Measurements from ENCODE around the gene MEAK7.

DNA sequence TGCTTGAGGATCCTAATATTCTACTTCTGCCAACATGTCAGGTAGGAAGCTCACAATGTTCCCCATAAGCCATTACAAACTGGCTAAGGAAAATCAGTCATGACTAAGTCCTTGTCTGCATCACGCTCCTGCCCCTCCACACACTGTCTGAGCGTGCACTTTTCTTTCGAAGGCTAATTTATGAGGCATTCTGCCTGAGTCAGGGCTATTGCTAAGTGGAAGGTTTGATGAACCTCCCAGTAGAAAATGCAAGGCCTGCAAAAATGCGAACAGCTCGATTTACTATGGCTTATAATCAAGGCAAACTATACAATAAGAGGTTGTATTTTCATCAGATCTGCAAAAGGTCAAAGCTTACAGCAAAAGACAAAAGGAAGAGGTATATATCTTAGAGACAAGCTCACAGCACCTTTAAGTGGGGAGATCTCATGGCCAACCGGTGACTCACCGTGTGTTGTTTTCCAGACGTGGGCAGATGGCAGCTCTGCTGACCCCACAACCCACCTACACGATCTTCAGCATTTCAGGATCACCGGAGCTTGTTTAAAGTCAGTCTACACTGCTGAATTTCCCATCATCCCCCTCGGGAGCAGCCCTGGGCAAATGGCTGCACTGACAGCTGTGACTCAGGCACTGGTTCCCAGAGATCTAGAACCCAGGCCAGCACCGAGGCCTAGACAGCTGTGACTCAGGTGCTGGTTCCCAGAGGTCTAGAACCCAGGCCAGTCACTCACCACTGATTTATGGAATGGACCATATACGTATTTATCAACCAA lies 26.1 kb downstream of the MEAK7 start:
- TF ChIP-seq, protein P1, sequence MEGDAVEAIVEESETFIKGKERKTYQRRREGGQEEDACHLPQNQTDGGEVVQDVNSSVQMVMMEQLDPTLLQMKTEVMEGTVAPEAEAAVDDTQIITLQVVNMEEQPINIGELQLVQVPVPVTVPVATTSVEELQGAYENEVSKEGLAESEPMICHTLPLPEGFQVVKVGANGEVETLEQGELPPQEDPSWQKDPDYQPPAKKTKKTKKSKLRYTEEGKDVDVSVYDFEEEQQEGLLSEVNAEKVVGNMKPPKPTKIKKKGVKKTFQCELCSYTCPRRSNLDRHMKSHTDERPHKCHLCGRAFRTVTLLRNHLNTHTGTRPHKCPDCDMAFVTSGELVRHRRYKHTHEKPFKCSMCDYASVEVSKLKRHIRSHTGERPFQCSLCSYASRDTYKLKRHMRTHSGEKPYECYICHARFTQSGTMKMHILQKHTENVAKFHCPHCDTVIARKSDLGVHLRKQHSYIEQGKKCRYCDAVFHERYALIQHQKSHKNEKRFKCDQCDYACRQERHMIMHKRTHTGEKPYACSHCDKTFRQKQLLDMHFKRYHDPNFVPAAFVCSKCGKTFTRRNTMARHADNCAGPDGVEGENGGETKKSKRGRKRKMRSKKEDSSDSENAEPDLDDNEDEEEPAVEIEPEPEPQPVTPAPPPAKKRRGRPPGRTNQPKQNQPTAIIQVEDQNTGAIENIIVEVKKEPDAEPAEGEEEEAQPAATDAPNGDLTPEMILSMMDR (IDR thresholded peaks at IDR 0.05) = no peak
- TF ChIP-seq POLR2A (IDR thresholded peaks at IDR 0.05) = no peak

Data from adrenal gland (tissue), 5 donors.